Liver (tissue), 9 donors: ENCODE measurements around the gene SRSF8. TPM values are rescaled to one million over a fixed set of nuclear protein-coding genes. Genes with fewer than 3 reads are reported as not detected.

Experiments
- DNase-seq: peaks from one replicate; pipeline ENCODE4 v3.0.0-alpha.2; 2017; ENCODE audit warnings: low spot score
- H3K27ac ChIP-seq, 2 donors: one replicate each; pipeline ENCODE4 v1.7.0; 2013; ENCODE audit warnings: inconsistent platforms in 2 of 2, low read length in 2 of 2, control low read depth in 1 of 2, low read depth in 1 of 2, mild to moderate bottlenecking in 1 of 2
- H3K27me3 ChIP-seq, 4 donors: one replicate each; pipeline versions ENCODE4 v1.6.1 to v1.7.0; 2013; ENCODE audit warnings: low read length in 3 of 4, inconsistent platforms in 1 of 4, mild to moderate bottlenecking in 1 of 4, moderate library complexity in 1 of 4; ENCODE audit not compliant: control insufficient read depth in 4 of 4, insufficient read depth in 4 of 4
- H3K36me3 ChIP-seq, 4 donors: one replicate each; pipeline versions ENCODE4 v1.6.1 to v1.7.0; 2013; ENCODE audit warnings: low read length in 3 of 4, mild to moderate bottlenecking in 3 of 4, low read depth in 1 of 4, moderate library complexity in 1 of 4; ENCODE audit not compliant: control insufficient read depth in 4 of 4, insufficient read depth in 3 of 4
- H3K4me1 ChIP-seq, 4 donors: one replicate each; pipeline versions ENCODE4 v1.6.1 to v1.7.0; 2013; ENCODE audit warnings: low read length in 3 of 4, mild to moderate bottlenecking in 3 of 4, moderate library complexity in 1 of 4; ENCODE audit not compliant: control insufficient read depth in 4 of 4, insufficient read depth in 4 of 4
- H3K4me3 ChIP-seq, 3 donors: one replicate each; pipeline versions ENCODE4 v1.6.1 to v1.7.0; 2013; ENCODE audit warnings: low read length in 3 of 3, control low read depth in 1 of 3, low read depth in 1 of 3, mild to moderate bottlenecking in 1 of 3
- H3K9ac ChIP-seq, 2 donors: one replicate each; pipeline ENCODE4 v1.7.0; 2013; ENCODE audit warnings: low read length in 2 of 2, mild to moderate bottlenecking in 2 of 2, moderate library complexity in 2 of 2, control low read depth in 1 of 2, low read depth in 1 of 2
- H3K9me3 ChIP-seq, 4 donors: one replicate each; pipeline versions ENCODE4 v1.6.1 to v1.7.0; 2013; ENCODE audit warnings: low read length in 3 of 4; ENCODE audit not compliant: control insufficient read depth in 4 of 4
- CTCF ChIP-seq: fragments of 150-350 bp; IDR thresholded peaks from 2 replicates; pipeline ENCODE4 v1.5.1; 2017; ENCODE audit warnings: improper control_type of control experiment, low read depth, low read length; ENCODE audit not compliant: missing input control
- EGR1 ChIP-seq, 2 donors: IDR thresholded peaks; 2 replicates each; pipeline ENCODE4 v1.6.1; 2016 to 2018; ENCODE audit warnings: antibody characterized with exemption in 2 of 2, low read depth in 2 of 2
- FOXA1 ChIP-seq: IDR thresholded peaks from 2 replicates; pipeline ENCODE4 v1.6.1; 2016; ENCODE audit warnings: antibody characterized with exemption
- GABPA ChIP-seq, 2 donors: IDR thresholded peaks in 1 of 2; conservative IDR thresholded peaks in 1 of 2; 2 replicates each; pipeline ENCODE4 v1.6.1; 2016; ENCODE audit warnings: antibody characterized with exemption in 2 of 2, mild to moderate bottlenecking in 1 of 2, moderate library complexity in 1 of 2
- HNF4A ChIP-seq, 2 donors: conservative IDR thresholded peaks; 2 replicates each; pipeline ENCODE4 v1.6.1; 2016; ENCODE audit warnings: antibody characterized with exemption in 2 of 2, mild to moderate bottlenecking in 2 of 2
- HNF4G ChIP-seq: IDR thresholded peaks from 2 replicates; pipeline ENCODE4 v1.6.1; 2016; ENCODE audit warnings: antibody characterized with exemption
- JUND ChIP-seq, 2 donors: IDR thresholded peaks; 2 replicates each; pipeline ENCODE4 v1.6.1; 2016; ENCODE audit warnings: antibody characterized with exemption in 2 of 2
- NR2F2 ChIP-seq: IDR thresholded peaks from 2 replicates; pipeline ENCODE4 v1.6.1; 2016; ENCODE audit warnings: antibody characterized with exemption
- RAD21 ChIP-seq, 2 donors: IDR thresholded peaks; 2 replicates each; pipeline ENCODE4 v1.6.1; 2016; ENCODE audit warnings: antibody characterized with exemption in 2 of 2, mild to moderate bottlenecking in 2 of 2
- RXRA ChIP-seq, 2 donors: IDR thresholded peaks; 2 replicates each; pipeline ENCODE4 v1.6.1; 2017 to 2018; ENCODE audit warnings: antibody characterized with exemption in 2 of 2, mild to moderate bottlenecking in 1 of 2
- WGBS: extraction: QIAGEN DNeasy Blood & Tissue Kit; methylation state at CpG from one replicate; pipeline ENCODE4 v1.1.7; 2013; 5-methylcytosine and 5-hydroxymethylcytosine counted together
- polyA plus RNA-seq, 2 donors: library from polyadenylated mRNA; stranded (reverse) in 1 of 2; unstranded in 1 of 2; fragments of 200-250 nt in 1 of 2; fragments of >200 nt in 1 of 2; fragmentation: Nextera tagmentation in 1 of 2; extraction: Ambion mirVana in 1 of 2; gene quantifications; one replicate each; pipeline versions ENCODE4 v1.2.1 to v1.2.3, GENCODE V29; 2013 to 2015
- total RNA-seq, 2 donors: library from RNA; depleted of rRNA; stranded (reverse); fragments of >200 nt; gene quantifications; one replicate each; pipeline ENCODE4 v1.2.3, GENCODE V29; 2014
- TF ChIP-seq, protein P1 (sequence below): IDR thresholded peaks from 2 replicates; pipeline ENCODE4 v1.6.1; 2016; ENCODE audit warnings: antibody characterized with exemption, mild to moderate bottlenecking
- donor health status: healthy.
- donor health status: healthy.
- donor health status: healthy.
- donor health status: healthy.
- donor health status: healthy.

SRSF8 gene
- total and polyA plus RNA-seq, 4 donors: 15.4 to 31.8 (median 17.8) TPM

GRCh38 chr11:95097209-95097608, 30.5 kb downstream of the SRSF8 start:
- Histone ChIP-seq H3K27me3 (no peaks in the 10 kb centered on the region), H3K4me3 (no peak overlapping the region), H3K27ac (no peak overlapping the region), H3K9ac (no peak overlapping the region), H3K36me3 (no peaks in the 10 kb centered on the region), H3K4me1 (no peaks in the 10 kb centered on the region), H3K9me3 (no peaks in the 10 kb centered on the region)
- TF ChIP-seq GABPA (IDR thresholded peaks at IDR 0.05 in 1 of 2, conservative IDR thresholded peaks at IDR 0.05 in 1 of 2): no peak
- TF ChIP-seq FOXA1: no peak
- TF ChIP-seq NR2F2: no peak
- no peak for TF ChIP-seq CTCF
- no peak for TF ChIP-seq JUND (IDR thresholded peaks at IDR 0.05)
- TF ChIP-seq HNF4A (conservative IDR thresholded peaks at IDR 0.05): no peak
- WGBS: 72% methylated on average over 3 of the region's 3 CpGs
- no peak for DNase-seq

DNA sequence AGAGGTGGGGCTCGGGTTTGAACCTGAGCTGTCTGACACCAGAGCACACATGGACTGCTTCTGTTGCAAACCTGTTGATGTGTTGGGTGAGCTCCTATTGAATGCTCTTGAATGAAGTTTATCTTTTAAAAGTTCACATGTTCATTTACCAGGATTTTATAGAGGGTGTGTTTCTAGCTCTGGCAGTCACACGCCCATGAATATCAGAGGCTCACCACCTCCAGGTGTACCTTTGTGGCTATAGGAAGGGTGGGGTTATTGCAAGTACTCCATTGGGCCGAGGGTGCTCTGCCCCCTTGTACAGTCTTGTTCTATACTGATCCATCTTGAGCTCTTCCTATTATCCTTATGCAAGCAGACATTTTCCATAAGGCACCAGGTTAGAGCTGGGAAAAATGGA, 32.1 kb downstream of the SRSF8 start:
- Histone ChIP-seq H3K27ac (no peak overlapping the region), H3K36me3 (no peaks in the 10 kb centered on the region), H3K4me1 (no peaks in the 10 kb centered on the region), H3K27me3 (no peaks in the 10 kb centered on the region), H3K9ac (no peak overlapping the region), H3K9me3 (no peaks in the 10 kb centered on the region), H3K4me3 (no peak overlapping the region)
- no peak for DNase-seq
- 88% methylated on average over 3 of the region's 3 CpGs for WGBS
- TF ChIP-seq, protein P1, sequence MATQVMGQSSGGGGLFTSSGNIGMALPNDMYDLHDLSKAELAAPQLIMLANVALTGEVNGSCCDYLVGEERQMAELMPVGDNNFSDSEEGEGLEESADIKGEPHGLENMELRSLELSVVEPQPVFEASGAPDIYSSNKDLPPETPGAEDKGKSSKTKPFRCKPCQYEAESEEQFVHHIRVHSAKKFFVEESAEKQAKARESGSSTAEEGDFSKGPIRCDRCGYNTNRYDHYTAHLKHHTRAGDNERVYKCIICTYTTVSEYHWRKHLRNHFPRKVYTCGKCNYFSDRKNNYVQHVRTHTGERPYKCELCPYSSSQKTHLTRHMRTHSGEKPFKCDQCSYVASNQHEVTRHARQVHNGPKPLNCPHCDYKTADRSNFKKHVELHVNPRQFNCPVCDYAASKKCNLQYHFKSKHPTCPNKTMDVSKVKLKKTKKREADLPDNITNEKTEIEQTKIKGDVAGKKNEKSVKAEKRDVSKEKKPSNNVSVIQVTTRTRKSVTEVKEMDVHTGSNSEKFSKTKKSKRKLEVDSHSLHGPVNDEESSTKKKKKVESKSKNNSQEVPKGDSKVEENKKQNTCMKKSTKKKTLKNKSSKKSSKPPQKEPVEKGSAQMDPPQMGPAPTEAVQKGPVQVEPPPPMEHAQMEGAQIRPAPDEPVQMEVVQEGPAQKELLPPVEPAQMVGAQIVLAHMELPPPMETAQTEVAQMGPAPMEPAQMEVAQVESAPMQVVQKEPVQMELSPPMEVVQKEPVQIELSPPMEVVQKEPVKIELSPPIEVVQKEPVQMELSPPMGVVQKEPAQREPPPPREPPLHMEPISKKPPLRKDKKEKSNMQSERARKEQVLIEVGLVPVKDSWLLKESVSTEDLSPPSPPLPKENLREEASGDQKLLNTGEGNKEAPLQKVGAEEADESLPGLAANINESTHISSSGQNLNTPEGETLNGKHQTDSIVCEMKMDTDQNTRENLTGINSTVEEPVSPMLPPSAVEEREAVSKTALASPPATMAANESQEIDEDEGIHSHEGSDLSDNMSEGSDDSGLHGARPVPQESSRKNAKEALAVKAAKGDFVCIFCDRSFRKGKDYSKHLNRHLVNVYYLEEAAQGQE: no peak
- TF ChIP-seq GABPA (IDR thresholded peaks at IDR 0.05 in 1 of 2, conservative IDR thresholded peaks at IDR 0.05 in 1 of 2) (no peak), HNF4G (no peak), JUND (IDR thresholded peaks at IDR 0.05) (no peak), EGR1 (IDR thresholded peaks at IDR 0.05; ENCODE audit: low read depth in 2 of 2) (no peak), CTCF (no peak), RXRA (IDR thresholded peaks at IDR 0.05) (no peak)

- H3K4me1 ChIP-seq: no peaks in the 10 kb centered on the region
- no peak for TF ChIP-seq RXRA (IDR thresholded peaks at IDR 0.05)
- TF ChIP-seq NR2F2: no peak
- TF ChIP-seq FOXA1: no peak
- TF ChIP-seq RAD21 (IDR thresholded peaks at IDR 0.05): no peak
- no peak for TF ChIP-seq HNF4A (conservative IDR thresholded peaks at IDR 0.05)
- no peaks in the 10 kb centered on the region for H3K27me3 ChIP-seq
- 89% methylated on average over 4 of the region's 4 CpGs for WGBS
- H3K4me3 ChIP-seq: no peak overlapping the region
- no peak overlapping the region for H3K9ac ChIP-seq
- no peaks in the 10 kb centered on the region for H3K9me3 ChIP-seq
- H3K36me3 ChIP-seq: no peaks in the 10 kb centered on the region
- DNase-seq: no peak
- no peak overlapping the region for H3K27ac ChIP-seq
Observed at GRCh38 chr11:95100191-95100648, 33.5 kb downstream of the SRSF8 start.
